Neural cell (in vitro differentiated cells): ENCODE data around the gene MCIDAS.

Experiments
- POLR2AphosphoS5 ChIP-seq: IDR thresholded peaks from 2 replicates; pipeline ENCODE4 v1.6.1; 2012
- TF ChIP-seq, protein P1 (sequence below): IDR thresholded peaks from 2 replicates; pipeline ENCODE4 v1.6.1; 2012; ENCODE audit warnings: borderline replicate concordance

DNA sequence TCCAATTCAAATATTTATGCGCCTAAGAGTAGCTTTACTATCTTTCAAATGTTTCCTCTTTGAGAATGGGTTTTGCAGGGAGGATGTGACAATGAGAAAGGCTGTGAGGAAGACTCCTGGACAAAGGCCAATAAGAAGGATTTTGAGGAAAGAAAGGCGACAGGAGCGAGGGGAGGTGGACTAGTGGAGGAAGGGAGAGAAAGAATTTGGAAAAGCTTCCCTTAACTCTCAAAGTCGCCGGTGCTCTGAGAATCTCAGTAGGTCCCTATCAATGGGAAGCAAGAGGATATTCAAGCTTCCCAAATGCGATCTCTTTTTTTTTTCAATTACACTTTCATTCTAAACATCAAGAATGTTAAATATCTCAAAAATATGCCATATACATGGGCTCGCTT lies 51.3 kb downstream of the MCIDAS start:
- TF ChIP-seq, protein P1, sequence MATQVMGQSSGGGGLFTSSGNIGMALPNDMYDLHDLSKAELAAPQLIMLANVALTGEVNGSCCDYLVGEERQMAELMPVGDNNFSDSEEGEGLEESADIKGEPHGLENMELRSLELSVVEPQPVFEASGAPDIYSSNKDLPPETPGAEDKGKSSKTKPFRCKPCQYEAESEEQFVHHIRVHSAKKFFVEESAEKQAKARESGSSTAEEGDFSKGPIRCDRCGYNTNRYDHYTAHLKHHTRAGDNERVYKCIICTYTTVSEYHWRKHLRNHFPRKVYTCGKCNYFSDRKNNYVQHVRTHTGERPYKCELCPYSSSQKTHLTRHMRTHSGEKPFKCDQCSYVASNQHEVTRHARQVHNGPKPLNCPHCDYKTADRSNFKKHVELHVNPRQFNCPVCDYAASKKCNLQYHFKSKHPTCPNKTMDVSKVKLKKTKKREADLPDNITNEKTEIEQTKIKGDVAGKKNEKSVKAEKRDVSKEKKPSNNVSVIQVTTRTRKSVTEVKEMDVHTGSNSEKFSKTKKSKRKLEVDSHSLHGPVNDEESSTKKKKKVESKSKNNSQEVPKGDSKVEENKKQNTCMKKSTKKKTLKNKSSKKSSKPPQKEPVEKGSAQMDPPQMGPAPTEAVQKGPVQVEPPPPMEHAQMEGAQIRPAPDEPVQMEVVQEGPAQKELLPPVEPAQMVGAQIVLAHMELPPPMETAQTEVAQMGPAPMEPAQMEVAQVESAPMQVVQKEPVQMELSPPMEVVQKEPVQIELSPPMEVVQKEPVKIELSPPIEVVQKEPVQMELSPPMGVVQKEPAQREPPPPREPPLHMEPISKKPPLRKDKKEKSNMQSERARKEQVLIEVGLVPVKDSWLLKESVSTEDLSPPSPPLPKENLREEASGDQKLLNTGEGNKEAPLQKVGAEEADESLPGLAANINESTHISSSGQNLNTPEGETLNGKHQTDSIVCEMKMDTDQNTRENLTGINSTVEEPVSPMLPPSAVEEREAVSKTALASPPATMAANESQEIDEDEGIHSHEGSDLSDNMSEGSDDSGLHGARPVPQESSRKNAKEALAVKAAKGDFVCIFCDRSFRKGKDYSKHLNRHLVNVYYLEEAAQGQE = no peak
- TF ChIP-seq POLR2AphosphoS5 = no peak
